ENCODE results near the gene DPM2.

The DPM2 gene

DNA sequence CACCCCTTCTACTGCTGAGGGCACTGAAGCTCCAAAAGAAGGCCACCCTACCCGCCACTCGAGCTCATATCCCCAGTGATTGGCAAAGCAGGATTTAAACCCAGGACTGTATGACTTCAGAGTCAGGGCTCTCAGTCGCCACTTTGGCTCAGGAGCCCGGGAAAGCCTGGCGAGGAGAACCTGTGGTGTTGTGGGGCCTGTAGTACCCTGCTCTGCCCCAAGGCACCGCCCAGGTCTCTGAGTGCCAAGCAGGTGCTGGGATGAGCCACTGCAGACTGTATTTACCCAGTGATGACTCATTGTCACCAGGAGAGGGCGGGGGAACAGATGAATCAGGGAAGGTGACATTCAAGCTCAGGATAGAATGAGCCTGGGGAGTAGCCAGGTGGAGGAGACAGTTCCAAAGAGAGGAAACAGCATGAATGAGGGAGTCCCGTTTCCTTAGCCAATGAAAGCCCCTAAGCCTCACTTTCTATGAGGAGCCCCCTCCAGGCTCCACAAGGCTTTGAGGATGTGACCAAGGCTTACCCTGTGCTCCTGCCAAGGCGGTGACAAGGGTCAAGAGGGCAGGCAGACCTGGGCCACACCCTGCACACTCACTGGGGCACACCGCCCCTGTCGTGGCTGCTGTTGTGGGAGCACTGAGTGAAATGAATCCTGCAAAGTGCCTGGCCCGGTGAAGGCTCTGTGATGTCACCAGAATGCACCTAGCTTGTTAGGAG lies 17.8 kb upstream of the DPM2 start:
- Histone ChIP-seq H3K9me3 (ENCODE audit: control insufficient read depth in 2 of 2, low read length in 2 of 2) (no peaks in the 10 kb centered on the region), H3K4me3 (ENCODE audit: low read length in 2 of 2) (peak overlapping the region; percentile 42 to 60), H3K27me3 (ENCODE audit: control insufficient read depth in 2 of 2, insufficient read depth in 2 of 2, low read length in 2 of 2) (no peaks in the 10 kb centered on the region), H3K27ac (ENCODE audit: low read depth in 2 of 2, low read length in 2 of 2) (peak overlapping the region; percentile 92 to 94), H3K9ac (ENCODE audit: low read depth in 1 of 2, low read length in 2 of 2) (peak overlapping the region; percentile 72 to 77), H3K4me1 (ENCODE audit: control insufficient read depth in 2 of 2, insufficient read depth in 2 of 2, low read length in 2 of 2) (peaks cover 40 to 52% of the 10 kb centered on the region in 2 donors), H3K36me3 (ENCODE audit: control insufficient read depth in 2 of 2, insufficient read depth in 2 of 2, low read length in 2 of 2) (no peaks in the 10 kb centered on the region)

DNA sequence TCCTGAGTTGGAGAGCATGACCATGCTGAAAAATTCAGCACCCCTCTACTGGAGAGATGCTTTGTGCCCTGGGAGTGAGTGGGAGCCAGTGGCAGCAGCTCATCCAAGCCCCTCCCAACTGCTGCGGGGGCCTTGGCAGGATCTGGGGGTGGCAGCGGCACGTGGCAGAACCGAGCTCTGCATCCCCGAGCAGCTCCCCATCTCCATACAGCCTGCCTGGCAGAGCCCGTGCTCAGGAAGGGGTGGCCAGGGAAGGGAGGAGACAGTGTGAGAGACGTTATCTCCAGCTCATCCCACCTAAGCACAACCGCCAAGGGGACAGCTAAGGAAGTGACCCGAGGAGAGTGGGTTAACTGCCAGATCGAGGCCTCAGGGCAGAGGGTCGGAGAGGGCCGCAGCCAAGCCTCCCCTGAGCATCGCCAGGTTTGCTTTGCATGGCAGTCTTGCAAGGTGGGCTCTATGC lies 17.2 kb upstream of the DPM2 start:
- Histone ChIP-seq H3K36me3 (ENCODE audit: control insufficient read depth in 2 of 2, insufficient read depth in 2 of 2, low read length in 2 of 2) (peaks cover 0 to 4% of the 10 kb centered on the region in 2 donors), H3K4me1 (ENCODE audit: control insufficient read depth in 2 of 2, insufficient read depth in 2 of 2, low read length in 2 of 2) (peaks cover 35 to 48% of the 10 kb centered on the region in 2 donors)

GRCh38 chr9:127953768-127954505 lies 16.3 kb upstream of the DPM2 start:
- H3K9ac ChIP-seq (ENCODE audit: low read depth in 1 of 2, low read length in 2 of 2) = peak overlapping the region; percentile 43 to 72
- no peaks in the 10 kb centered on the region for H3K9me3 ChIP-seq (ENCODE audit: control insufficient read depth in 2 of 2, low read length in 2 of 2)
- peak overlapping the region; percentile 35 to 94 for H3K27ac ChIP-seq (ENCODE audit: low read depth in 2 of 2, low read length in 2 of 2)
- no peak overlapping the region for H3K4me3 ChIP-seq (ENCODE audit: low read length in 2 of 2)
- peaks cover 32 to 47% of the 10 kb centered on the region in 2 donors for H3K4me1 ChIP-seq (ENCODE audit: control insufficient read depth in 2 of 2, insufficient read depth in 2 of 2, low read length in 2 of 2)
- H3K36me3 ChIP-seq (ENCODE audit: control insufficient read depth in 2 of 2, insufficient read depth in 2 of 2, low read length in 2 of 2) = peaks cover 0 to 8% of the 10 kb centered on the region in 2 donors
- H3K27me3 ChIP-seq (ENCODE audit: control insufficient read depth in 2 of 2, insufficient read depth in 2 of 2, low read length in 2 of 2) = no peaks in the 10 kb centered on the region

More for the DNA sequence above, 17.2 kb upstream of the DPM2 start:
- Histone ChIP-seq H3K9ac (ENCODE audit: low read depth in 1 of 2, low read length in 2 of 2) (peak overlapping the region; percentile 72 to 74), H3K4me3 (ENCODE audit: low read length in 2 of 2) (peak overlapping the region in 1 of 2 donors; percentile 60), H3K9me3 (ENCODE audit: control insufficient read depth in 2 of 2, low read length in 2 of 2) (no peaks in the 10 kb centered on the region), H3K27ac (ENCODE audit: low read depth in 2 of 2, low read length in 2 of 2) (peak overlapping the region; percentile 92 to 94), H3K27me3 (ENCODE audit: control insufficient read depth in 2 of 2, insufficient read depth in 2 of 2, low read length in 2 of 2) (no peaks in the 10 kb centered on the region)

DNA sequence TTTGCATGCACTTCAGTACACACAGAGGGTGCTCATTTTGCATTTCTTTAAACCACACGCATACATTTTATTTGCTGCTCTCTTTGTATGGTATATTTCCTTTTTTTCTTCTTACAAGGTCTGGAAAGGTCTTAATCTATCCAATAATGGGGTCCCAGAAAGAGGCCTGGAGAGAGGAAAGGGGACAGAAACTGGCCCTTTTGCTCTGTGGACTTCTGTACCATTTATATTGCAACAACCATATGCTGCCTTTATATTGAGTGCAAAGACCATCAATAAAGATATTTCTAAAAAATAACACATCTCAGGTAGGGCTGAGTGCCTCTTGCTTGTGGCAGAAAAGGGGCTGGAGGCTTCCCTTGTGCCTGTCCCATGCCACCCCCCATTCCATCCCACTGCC lies 15.5 kb upstream of the DPM2 start:
- Histone ChIP-seq H3K4me1 (ENCODE audit: control insufficient read depth in 2 of 2, insufficient read depth in 2 of 2, low read length in 2 of 2) (peaks cover 32 to 47% of the 10 kb centered on the region in 2 donors), H3K27ac (ENCODE audit: low read depth in 2 of 2, low read length in 2 of 2) (peak overlapping the region in 1 of 2 donors; percentile 35), H3K9ac (ENCODE audit: low read depth in 1 of 2, low read length in 2 of 2) (no peak overlapping the region), H3K36me3 (ENCODE audit: control insufficient read depth in 2 of 2, insufficient read depth in 2 of 2, low read length in 2 of 2) (peaks cover 4 to 13% of the 10 kb centered on the region in 2 donors), H3K4me3 (ENCODE audit: low read length in 2 of 2) (no peak overlapping the region), H3K27me3 (ENCODE audit: control insufficient read depth in 2 of 2, insufficient read depth in 2 of 2, low read length in 2 of 2) (no peaks in the 10 kb centered on the region), H3K9me3 (ENCODE audit: control insufficient read depth in 2 of 2, low read length in 2 of 2) (no peaks in the 10 kb centered on the region)

DNA sequence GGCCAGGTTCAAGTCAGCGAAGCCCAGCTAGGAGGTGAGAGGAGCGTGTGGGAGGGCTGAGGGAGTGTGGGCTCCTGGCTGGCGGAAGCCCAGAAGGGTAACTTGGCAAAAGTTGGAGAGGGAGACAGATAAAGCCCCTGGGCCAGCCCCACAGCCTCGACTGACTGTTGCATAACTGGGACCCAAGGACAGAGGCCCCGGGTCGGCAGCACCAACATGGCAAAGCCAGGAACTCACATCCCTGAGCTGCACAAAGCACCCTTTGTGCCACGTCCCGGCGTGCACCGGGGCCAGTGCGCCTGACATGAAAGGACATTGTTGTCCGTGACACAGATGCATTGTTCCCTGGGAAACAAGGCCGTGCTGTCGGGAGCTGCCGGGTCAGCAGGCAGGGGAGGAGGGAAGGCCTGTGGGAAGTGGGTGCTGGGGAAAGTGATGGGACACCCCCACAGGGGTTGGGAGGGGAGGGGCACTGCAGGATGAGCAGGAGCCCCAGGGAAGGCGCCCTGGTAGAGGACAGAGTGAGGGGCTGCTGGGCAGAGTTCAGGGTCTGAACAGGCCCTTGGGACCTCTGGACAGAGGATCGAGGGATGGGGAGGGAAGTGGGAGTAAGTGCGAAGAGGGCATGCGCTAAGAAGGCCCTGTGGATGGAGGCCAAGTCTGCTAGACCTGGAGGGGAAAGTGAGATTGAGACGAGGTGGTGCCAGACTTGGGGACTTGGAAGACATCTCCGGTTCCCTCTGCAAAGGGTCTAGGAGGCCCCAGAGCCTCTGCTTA lies 13.0 kb upstream of the DPM2 start:
- Histone ChIP-seq H3K36me3 (ENCODE audit: control insufficient read depth in 2 of 2, insufficient read depth in 2 of 2, low read length in 2 of 2) (peaks cover 14 to 27% of the 10 kb centered on the region in 2 donors), H3K27ac (ENCODE audit: low read depth in 2 of 2, low read length in 2 of 2) (peak overlapping the region in 1 of 2 donors; percentile 61), H3K4me1 (ENCODE audit: control insufficient read depth in 2 of 2, insufficient read depth in 2 of 2, low read length in 2 of 2) (peaks cover 25 to 40% of the 10 kb centered on the region in 2 donors), H3K27me3 (ENCODE audit: control insufficient read depth in 2 of 2, insufficient read depth in 2 of 2, low read length in 2 of 2) (no peaks in the 10 kb centered on the region), H3K9ac (ENCODE audit: low read depth in 1 of 2, low read length in 2 of 2) (no peak overlapping the region), H3K9me3 (ENCODE audit: control insufficient read depth in 2 of 2, low read length in 2 of 2) (no peaks in the 10 kb centered on the region), H3K4me3 (ENCODE audit: low read length in 2 of 2) (no peak overlapping the region)

GRCh38 chr9:127949827-127950512 lies 12.3 kb upstream of the DPM2 start:
- peaks cover 18 to 33% of the 10 kb centered on the region in 2 donors for H3K4me1 ChIP-seq (ENCODE audit: control insufficient read depth in 2 of 2, insufficient read depth in 2 of 2, low read length in 2 of 2)
- H3K9ac ChIP-seq (ENCODE audit: low read depth in 1 of 2, low read length in 2 of 2) = no peak overlapping the region
- peak overlapping the region in 1 of 2 donors; percentile 61 for H3K27ac ChIP-seq (ENCODE audit: low read depth in 2 of 2, low read length in 2 of 2)
- H3K36me3 ChIP-seq (ENCODE audit: control insufficient read depth in 2 of 2, insufficient read depth in 2 of 2, low read length in 2 of 2) = peaks cover 21 to 34% of the 10 kb centered on the region in 2 donors
- no peaks in the 10 kb centered on the region for H3K27me3 ChIP-seq (ENCODE audit: control insufficient read depth in 2 of 2, insufficient read depth in 2 of 2, low read length in 2 of 2)
- no peaks in the 10 kb centered on the region for H3K9me3 ChIP-seq (ENCODE audit: control insufficient read depth in 2 of 2, low read length in 2 of 2)
- H3K4me3 ChIP-seq (ENCODE audit: low read length in 2 of 2) = no peak overlapping the region

DNA sequence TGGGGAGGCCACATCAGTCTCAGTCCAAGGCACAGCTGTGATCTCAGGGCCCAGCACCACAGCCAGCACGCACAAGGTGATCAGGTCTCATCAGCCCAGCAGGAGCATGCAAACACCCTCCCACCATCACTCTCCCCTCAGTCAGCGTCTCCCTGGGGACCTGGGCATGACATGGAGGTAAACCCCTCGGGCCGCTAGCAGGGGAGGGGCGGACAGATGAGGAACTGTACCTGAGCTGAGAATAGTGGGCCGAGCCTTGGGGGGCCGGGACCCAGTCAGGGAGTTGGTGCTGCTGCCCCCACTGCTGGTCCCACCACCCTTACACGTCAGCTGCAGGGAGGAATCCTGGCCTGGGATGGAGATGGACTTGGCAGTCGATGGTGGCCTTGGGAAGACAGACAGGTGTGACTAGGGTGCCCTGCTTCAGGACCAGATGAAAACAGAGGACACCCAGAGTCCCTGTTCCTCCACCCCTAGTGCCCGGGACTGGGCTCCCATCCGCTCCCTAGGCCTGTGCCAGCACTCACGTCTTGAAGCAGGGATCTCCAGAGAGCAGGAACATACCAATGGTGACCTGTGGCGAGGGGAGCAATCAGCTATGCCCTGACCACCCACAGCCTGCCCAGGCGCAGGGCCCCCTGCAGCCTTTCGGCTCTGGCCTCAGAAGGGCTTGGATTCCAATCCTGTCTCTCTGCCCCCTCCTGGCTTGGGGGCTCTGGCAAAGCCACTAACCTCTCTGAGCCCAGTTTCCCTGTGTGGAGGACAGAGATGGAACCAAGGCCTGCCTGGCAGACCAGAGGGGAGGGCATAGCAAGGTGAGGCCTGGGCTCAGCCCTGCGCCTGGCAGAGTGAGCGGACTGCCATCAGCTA lies 10.4 kb upstream of the DPM2 start:
- Histone ChIP-seq H3K27me3 (ENCODE audit: control insufficient read depth in 2 of 2, insufficient read depth in 2 of 2, low read length in 2 of 2) (no peaks in the 10 kb centered on the region), H3K4me3 (ENCODE audit: low read length in 2 of 2) (no peak overlapping the region), H3K9ac (ENCODE audit: low read depth in 1 of 2, low read length in 2 of 2) (no peak overlapping the region), H3K27ac (ENCODE audit: low read depth in 2 of 2, low read length in 2 of 2) (no peak overlapping the region), H3K9me3 (ENCODE audit: control insufficient read depth in 2 of 2, low read length in 2 of 2) (no peaks in the 10 kb centered on the region), H3K36me3 (ENCODE audit: control insufficient read depth in 2 of 2, insufficient read depth in 2 of 2, low read length in 2 of 2) (peaks cover 39 to 49% of the 10 kb centered on the region in 2 donors), H3K4me1 (ENCODE audit: control insufficient read depth in 2 of 2, insufficient read depth in 2 of 2, low read length in 2 of 2) (peaks cover 2 to 18% of the 10 kb centered on the region in 2 donors)

DNA sequence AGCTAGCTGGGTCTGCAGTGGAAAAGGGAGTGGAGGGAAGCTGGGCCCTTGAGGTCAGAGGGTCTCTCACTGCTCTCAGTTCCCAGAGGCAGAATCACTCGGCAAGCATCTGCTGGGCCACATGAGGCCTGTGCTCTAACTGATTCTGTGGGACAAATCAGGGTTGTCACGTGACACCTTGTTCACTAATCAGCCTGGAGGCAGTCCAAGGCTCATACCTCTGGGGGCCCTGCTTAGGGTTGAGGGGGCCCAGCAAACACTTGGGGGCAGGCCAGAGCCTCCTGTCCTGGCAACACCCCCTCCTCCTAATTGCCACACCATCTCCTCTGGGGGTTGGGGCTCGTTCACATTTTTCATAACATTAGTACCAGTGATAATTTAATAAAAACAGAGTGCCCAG lies 9.1 kb upstream of the DPM2 start:
- Histone ChIP-seq H3K36me3 (ENCODE audit: control insufficient read depth in 2 of 2, insufficient read depth in 2 of 2, low read length in 2 of 2) (peaks cover 44 to 58% of the 10 kb centered on the region in 2 donors), H3K9ac (ENCODE audit: low read depth in 1 of 2, low read length in 2 of 2) (no peak overlapping the region), H3K9me3 (ENCODE audit: control insufficient read depth in 2 of 2, low read length in 2 of 2) (no peaks in the 10 kb centered on the region), H3K27me3 (ENCODE audit: control insufficient read depth in 2 of 2, insufficient read depth in 2 of 2, low read length in 2 of 2) (no peaks in the 10 kb centered on the region), H3K4me1 (ENCODE audit: control insufficient read depth in 2 of 2, insufficient read depth in 2 of 2, low read length in 2 of 2) (peaks cover 4 to 12% of the 10 kb centered on the region in 2 donors), H3K27ac (ENCODE audit: low read depth in 2 of 2, low read length in 2 of 2) (no peak overlapping the region), H3K4me3 (ENCODE audit: low read length in 2 of 2) (no peak overlapping the region)

DNA sequence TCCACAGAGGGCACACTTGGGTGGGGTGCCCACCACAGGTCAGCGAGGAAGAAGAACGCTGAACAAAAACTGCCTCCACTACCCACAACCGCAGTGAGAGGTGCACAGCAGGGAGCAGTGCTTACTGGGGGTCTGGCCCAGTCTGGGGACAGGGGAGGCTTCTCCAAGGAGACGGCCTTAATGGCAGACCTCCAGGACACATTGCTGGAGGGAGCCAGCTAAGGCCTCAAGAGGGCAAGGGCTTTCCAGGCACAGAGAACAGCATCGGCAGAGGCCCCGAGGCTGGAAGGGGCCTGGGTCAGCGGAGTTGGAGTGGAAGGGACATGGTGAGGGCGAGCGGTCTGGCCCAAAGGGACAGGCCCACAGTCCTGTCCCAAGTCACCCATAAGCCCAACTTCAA lies 8.3 kb upstream of the DPM2 start:
- no peak overlapping the region for H3K9ac ChIP-seq (ENCODE audit: low read depth in 1 of 2, low read length in 2 of 2)

More for the DNA sequence above, 8.3 kb upstream of the DPM2 start:
- no peak overlapping the region for H3K4me3 ChIP-seq (ENCODE audit: low read length in 2 of 2)
- no peaks in the 10 kb centered on the region for H3K9me3 ChIP-seq (ENCODE audit: control insufficient read depth in 2 of 2, low read length in 2 of 2)
- H3K27me3 ChIP-seq (ENCODE audit: control insufficient read depth in 2 of 2, insufficient read depth in 2 of 2, low read length in 2 of 2) = no peaks in the 10 kb centered on the region
- peaks cover 48 to 61% of the 10 kb centered on the region in 2 donors for H3K36me3 ChIP-seq (ENCODE audit: control insufficient read depth in 2 of 2, insufficient read depth in 2 of 2, low read length in 2 of 2)
- H3K4me1 ChIP-seq (ENCODE audit: control insufficient read depth in 2 of 2, insufficient read depth in 2 of 2, low read length in 2 of 2) = peaks cover 4 to 11% of the 10 kb centered on the region in 2 donors
- no peak overlapping the region for H3K27ac ChIP-seq (ENCODE audit: low read depth in 2 of 2, low read length in 2 of 2)
